Activated T-cell treated with anti-CD3 and anti-CD28 coated beads, Interleukin-2, amount 50 U/mL, for 4 hours (primary cell): Measurements from ENCODE around the gene ATP6V0A4. TPM values are rescaled to one million over a fixed set of nuclear protein-coding genes. Genes with fewer than 3 reads are reported as not detected.

Experiments used
- ATAC-seq, 2 donors: fragments of 200-7000 bp; cut with Tn5 transposase; one replicate each; pipeline ENCODE4 v1.10.0; 2021
- DNase-seq: peaks from one replicate; pipeline ENCODE4 v3.0.0-alpha.2; 2020
- H3K27me3 Mint-ChIP-seq: one replicate; pipeline ENCODE4 v1.8.0; 2021; ENCODE audit warnings: low read depth, mixed read lengths
- H3K36me3 Mint-ChIP-seq: one replicate; pipeline ENCODE4 v1.8.0; 2022; ENCODE audit warnings: mixed read lengths; ENCODE audit not compliant: insufficient read depth
- H3K4me1 Mint-ChIP-seq: one replicate; pipeline ENCODE4 v1.8.0; 2021; ENCODE audit warnings: low read depth, mixed read lengths
- H3K4me3 Mint-ChIP-seq: one replicate; pipeline ENCODE4 v1.8.0; 2021; ENCODE audit warnings: mild to moderate bottlenecking, moderate library complexity, mixed read lengths
- H3K9me3 Mint-ChIP-seq: one replicate; pipeline ENCODE4 v1.8.0; 2021; ENCODE audit warnings: mixed read lengths
- total RNA-seq, 3 donors: library from RNA; stranded (reverse); gene quantifications; one replicate each; pipeline ENCODE4 v1.2.1, GENCODE V29; 2021

The ATP6V0A4 gene
- total RNA-seq, 3 donors from 2014 or later = not detected

GRCh38 chr7:138662076-138662990 is 135.7 kb downstream of the ATP6V0A4 start:
- no peaks in the 10 kb centered on the region for H3K9me3 Mint-ChIP-seq
- H3K36me3 Mint-ChIP-seq = no peaks in the 10 kb centered on the region
- DNase-seq (no peak), ATAC-seq (no peak)
- H3K27me3 Mint-ChIP-seq = peaks cover 30% of the 10 kb centered on the region
- H3K4me1 Mint-ChIP-seq = peaks cover 3% of the 10 kb centered on the region
- H3K4me3 Mint-ChIP-seq = no peak overlapping the region

- H3K4me1 Mint-ChIP-seq = peaks cover 3% of the 10 kb centered on the region
- no peak overlapping the region for H3K4me3 Mint-ChIP-seq
- H3K9me3 Mint-ChIP-seq = no peaks in the 10 kb centered on the region
- peaks cover 23% of the 10 kb centered on the region for H3K27me3 Mint-ChIP-seq
- DNase-seq = no peak
- H3K36me3 Mint-ChIP-seq = no peaks in the 10 kb centered on the region
- ATAC-seq = no peak
Measured at GRCh38 chr7:138661069-138661635, 136.8 kb downstream of the ATP6V0A4 start.

GRCh38 chr7:138658889-138659288 is 139.1 kb downstream of the ATP6V0A4 start:
- no peak for DNase-seq
- Mint-ChIP-seq H3K36me3 (no peaks in the 10 kb centered on the region), H3K9me3 (no peaks in the 10 kb centered on the region), H3K4me1 (no peaks in the 10 kb centered on the region), H3K27me3 (peaks cover 6% of the 10 kb centered on the region), H3K4me3 (no peak overlapping the region)
- no peak for ATAC-seq

- H3K9me3 Mint-ChIP-seq = no peaks in the 10 kb centered on the region
- ATAC-seq (no peak), DNase-seq (no peak)
- H3K4me3 Mint-ChIP-seq = no peak overlapping the region
- H3K36me3 Mint-ChIP-seq = no peaks in the 10 kb centered on the region
- H3K4me1 Mint-ChIP-seq = no peaks in the 10 kb centered on the region
- no peaks in the 10 kb centered on the region for H3K27me3 Mint-ChIP-seq
Measured at GRCh38 chr7:138657854-138658386, 140.1 kb downstream of the ATP6V0A4 start.

- ATAC-seq (no peak), DNase-seq (no peak)
- H3K9me3 Mint-ChIP-seq = no peaks in the 10 kb centered on the region
- H3K27me3 Mint-ChIP-seq = no peaks in the 10 kb centered on the region
- no peak overlapping the region for H3K4me3 Mint-ChIP-seq
- H3K36me3 Mint-ChIP-seq = no peaks in the 10 kb centered on the region
- H3K4me1 Mint-ChIP-seq = no peaks in the 10 kb centered on the region
Measured at GRCh38 chr7:138656952-138657351, 141.0 kb downstream of the ATP6V0A4 start.

Other genes starting within 250 kb of the ATP6V0A4 start
- not detected for gene SVOPL, start 96.8 kb downstream of the ATP6V0A4 start, total RNA-seq
- gene TMEM213, start 202 bp downstream of the ATP6V0A4 start, total RNA-seq = not detected
- gene KIAA1549, start 183.2 kb upstream of the ATP6V0A4 start, total RNA-seq = under 1 TPM; 0.27 to 0.53 (median 0.46) TPM
- gene ZC3HAV1L, start 237.8 kb upstream of the ATP6V0A4 start, total RNA-seq = 1 to 10 TPM; 7.0 to 8.3 (median 7.3) TPM